ENCODE results near the gene ABHD12B. TPM values are rescaled to one million over a fixed set of nuclear protein-coding genes. Genes with fewer than 3 reads are reported as not detected.

ABHD12B gene
- total and polyA plus RNA-seq, 9 of the 15 experiments (the other 6 are each of a cell fraction or from before 2014, with no cell fraction given): not detected

GRCh38 chr14:50926851-50927386 is 55.1 kb downstream of the ABHD12B start (continued):
- peak in 1 of 2 experiments; percentile 75; a peak in 2 of 4 replicates for TF ChIP-seq ZMIZ1 (IDR thresholded peaks at IDR 0.05; ENCODE audit: low read depth in 2 of 2, low read length in 2 of 2)
- no peak for TF ChIP-seq KDM2B (CRISPR knock-in tag; IDR thresholded peaks at IDR 0.05)
- no peak for TF ChIP-seq MXI1 (IDR thresholded peaks at IDR 0.05; ENCODE audit: low read depth, low read length)
- no peak for TF ChIP-seq ELF2 (CRISPR knock-in tag; IDR thresholded peaks at IDR 0.05)
- TF ChIP-seq KLF16 (IDR thresholded peaks at IDR 0.05): peak; percentile 59
- TF ChIP-seq ZNF282 (CRISPR knock-in tag; IDR thresholded peaks at IDR 0.05): no peak
- peak; percentile 89 for TF ChIP-seq TCF3 (CRISPR knock-in tag; IDR thresholded peaks at IDR 0.05)
- TF ChIP-seq THRAP3 (IDR thresholded peaks at IDR 0.05; ENCODE audit: borderline replicate concordance): no peak
- TF ChIP-seq CXXC5 (CRISPR knock-in tag; IDR thresholded peaks at IDR 0.05): peak; percentile 30; the same call in 1 of the 2 replicates
- no peak for TF ChIP-seq ZBTB8A (IDR thresholded peaks at IDR 0.05; ENCODE audit: partially characterized antibody)
- no peak for TF ChIP-seq ZNF764 (CRISPR knock-in tag; IDR thresholded peaks at IDR 0.05; ENCODE audit: low read depth)
- no peak for TF ChIP-seq ZBTB11 (CRISPR knock-in tag; IDR thresholded peaks at IDR 0.05)
- no peak for TF ChIP-seq RBM14 (IDR thresholded peaks at IDR 0.05; ENCODE audit: borderline replicate concordance, insufficient read depth, low read depth, low read length)
- no peak for TF ChIP-seq ARID2 (IDR thresholded peaks at IDR 0.05)
- peak; percentile 93 for TF ChIP-seq SMARCA4 (IDR thresholded peaks at IDR 0.05)
- TF ChIP-seq ZBTB9 (CRISPR knock-in tag; IDR thresholded peaks at IDR 0.05): no peak
- TF ChIP-seq PHF21A (IDR thresholded peaks at IDR 0.05; ENCODE audit: borderline replicate concordance, low read depth): no peak
- no peak for TF ChIP-seq NR0B1 (IDR thresholded peaks at IDR 0.05; ENCODE audit: partially characterized antibody)
- peak in 1 of 2 experiments; percentile 46; a peak in 2 of 4 replicates for TF ChIP-seq MAZ (CRISPR knock-in tag; conservative IDR thresholded peaks at IDR 0.05 in 1 of 2, IDR thresholded peaks at IDR 0.05 in 1 of 2)
